IPS-18a (cell line): ENCODE data around the gene GSTM4.
"Not testable (repeated sequence)": the region's sequence is repeated elsewhere in the genome, so short reads cannot be mapped to it uniquely, and the experiment has no call there.

Experiments used
- H3K27ac ChIP-seq: one replicate; pipeline ENCODE4 v1.5.1; 2013; ENCODE audit warnings: low read length
- H3K27me3 ChIP-seq: one replicate; pipeline ENCODE4 v1.6.1; 2013; ENCODE audit warnings: mild to moderate bottlenecking, low read length; ENCODE audit not compliant: control insufficient read depth, insufficient read depth
- H3K36me3 ChIP-seq: one replicate; pipeline ENCODE4 v1.6.1; 2013; ENCODE audit warnings: low read depth, low read length; ENCODE audit not compliant: control insufficient read depth
- H3K4me1 ChIP-seq: one replicate; pipeline ENCODE4 v1.6.1; 2013; ENCODE audit warnings: low read depth, low read length; ENCODE audit not compliant: control insufficient read depth
- H3K4me3 ChIP-seq: one replicate; pipeline ENCODE4 v1.5.1; 2013; ENCODE audit warnings: low read length
- H3K9ac ChIP-seq: one replicate; pipeline ENCODE4 v1.6.1; 2013; ENCODE audit warnings: mild to moderate bottlenecking, low read length, moderate library complexity
- H3K9me3 ChIP-seq: one replicate; pipeline ENCODE4 v1.6.1; 2013; ENCODE audit warnings: low read depth, low read length; ENCODE audit not compliant: control insufficient read depth

The GSTM4 gene

GRCh38 chr1:109697861-109698260 is 42.0 kb downstream of the GSTM4 start:
- not testable (repeated sequence) for H3K27me3 ChIP-seq, H3K4me1 ChIP-seq, H3K9ac ChIP-seq, H3K27ac ChIP-seq, H3K9me3 ChIP-seq, H3K4me3 ChIP-seq, H3K36me3 ChIP-seq

GRCh38 chr1:109702940-109703339 is 47.0 kb downstream of the GSTM4 start:
- not testable (repeated sequence) for H3K27me3 ChIP-seq, H3K4me3 ChIP-seq, H3K4me1 ChIP-seq, H3K9ac ChIP-seq, H3K27ac ChIP-seq, H3K36me3 ChIP-seq, H3K9me3 ChIP-seq

GRCh38 chr1:109704173-109704572 is 48.3 kb downstream of the GSTM4 start:
- Histone ChIP-seq H3K9ac (no peak overlapping the region), H3K9me3 (no peaks in the 10 kb centered on the region), H3K4me1 (no peaks in the 10 kb centered on the region), H3K4me3 (no peak overlapping the region), H3K27me3 (no peaks in the 10 kb centered on the region), H3K27ac (no peak overlapping the region), H3K36me3 (no peaks in the 10 kb centered on the region)

GRCh38 chr1:109705411-109705810 is 49.5 kb downstream of the GSTM4 start:
- Histone ChIP-seq H3K9ac (no peak overlapping the region), H3K27ac (no peak overlapping the region), H3K4me1 (no peaks in the 10 kb centered on the region), H3K9me3 (no peaks in the 10 kb centered on the region), H3K27me3 (no peaks in the 10 kb centered on the region), H3K36me3 (no peaks in the 10 kb centered on the region), H3K4me3 (no peak overlapping the region)

GRCh38 chr1:109708949-109709348 is 53.0 kb downstream of the GSTM4 start:
- not testable (repeated sequence) for H3K9me3 ChIP-seq, H3K9ac ChIP-seq, H3K27me3 ChIP-seq, H3K4me3 ChIP-seq, H3K4me1 ChIP-seq, H3K36me3 ChIP-seq, H3K27ac ChIP-seq

GRCh38 chr1:109709822-109710221 is 53.9 kb downstream of the GSTM4 start:
- not testable (repeated sequence) for H3K9me3 ChIP-seq, H3K4me1 ChIP-seq, H3K27me3 ChIP-seq, H3K36me3 ChIP-seq, H3K4me3 ChIP-seq, H3K9ac ChIP-seq, H3K27ac ChIP-seq
